Hepatic stellate cell (primary cell): ENCODE measurements around the gene ADPRHL1.

Experiments
- DNase-seq: peaks from one replicate; pipeline ENCODE4 v3.0.0; 2011; ENCODE audit warnings: low spot score

The ADPRHL1 gene

GRCh38 chr13:113415032-113415431 is 38.3 kb downstream of the ADPRHL1 start:
- no peak for DNase-seq

DNA sequence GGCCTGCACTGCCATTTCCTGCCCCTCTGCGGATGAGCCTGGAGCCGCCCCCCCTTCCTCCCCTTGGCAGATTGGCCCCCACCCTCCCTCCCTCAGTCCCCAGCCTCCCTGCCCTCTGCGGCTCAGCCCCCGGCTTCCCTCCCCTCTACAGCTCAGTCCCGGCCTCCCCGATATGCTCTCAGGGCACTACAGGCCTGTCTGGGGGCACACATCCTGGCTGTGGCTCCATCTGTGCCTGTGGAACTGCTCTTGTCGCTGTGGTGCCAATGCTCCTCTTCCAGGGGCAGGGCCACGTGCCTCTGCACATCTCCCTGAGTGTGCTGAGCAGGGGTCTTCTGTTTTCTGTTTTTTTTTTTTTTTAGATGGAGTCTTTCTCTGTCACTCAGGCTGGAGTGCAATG is 39.0 kb downstream of the ADPRHL1 start:
- DNase-seq: no peak

GRCh38 chr13:113413898-113414282 is 39.4 kb downstream of the ADPRHL1 start:
- DNase-seq: no peak

DNA sequence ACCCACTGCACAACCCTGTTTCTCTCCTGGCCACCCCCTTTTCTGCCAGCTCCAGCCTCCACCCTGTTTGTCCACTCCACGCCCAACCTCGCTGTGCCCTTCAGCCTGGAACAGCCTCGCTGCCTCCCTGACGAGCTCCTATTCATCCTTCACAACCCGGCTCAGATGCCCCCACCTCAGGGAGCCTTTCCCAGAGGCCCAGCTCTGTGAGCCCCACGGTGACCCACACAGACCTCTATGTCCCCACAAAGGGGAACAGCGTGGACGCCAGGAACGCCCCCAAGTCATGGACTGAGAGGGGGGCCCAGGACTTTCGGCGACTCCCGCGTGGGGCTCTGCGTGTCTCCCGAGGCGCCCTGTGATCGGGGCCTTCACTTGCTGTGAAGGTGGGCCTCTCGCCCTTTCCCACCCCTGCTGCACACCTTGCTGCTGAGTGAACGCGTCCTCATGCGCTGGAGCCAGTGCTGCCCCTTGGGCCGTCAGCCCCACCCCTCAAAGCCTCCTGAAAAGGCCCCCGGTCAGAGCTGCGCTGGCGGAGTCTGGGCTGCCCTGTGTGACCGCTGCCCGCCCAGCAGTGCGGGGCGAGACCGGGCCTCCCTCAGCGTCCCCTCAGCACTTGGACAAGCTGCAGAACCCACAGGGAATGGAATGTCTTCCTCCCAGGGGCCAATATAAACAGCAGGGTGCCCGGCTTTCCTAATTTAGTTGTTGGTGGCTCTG is 40.0 kb downstream of the ADPRHL1 start:
- peak; percentile 47 for DNase-seq

DNA sequence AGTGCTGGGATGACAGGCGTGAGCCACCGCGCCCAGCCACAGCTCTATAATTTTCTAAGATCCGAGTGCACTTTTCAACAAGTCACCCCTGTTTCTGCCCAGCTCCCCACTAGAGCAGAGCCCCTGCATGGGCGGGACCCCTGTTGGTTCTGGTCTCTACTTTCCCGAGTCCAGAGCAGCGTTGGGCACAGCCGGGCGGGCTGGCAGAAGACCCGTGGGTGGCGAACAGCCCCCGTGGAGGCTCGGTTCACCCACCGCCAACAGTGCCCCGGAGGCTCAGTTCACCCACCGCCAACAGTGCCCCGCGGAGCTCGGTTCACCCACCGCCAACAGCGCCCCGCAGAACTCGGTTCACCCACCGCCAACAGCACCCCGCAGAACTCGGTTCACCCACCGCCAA is 40.8 kb downstream of the ADPRHL1 start:
- no peak for DNase-seq

DNA sequence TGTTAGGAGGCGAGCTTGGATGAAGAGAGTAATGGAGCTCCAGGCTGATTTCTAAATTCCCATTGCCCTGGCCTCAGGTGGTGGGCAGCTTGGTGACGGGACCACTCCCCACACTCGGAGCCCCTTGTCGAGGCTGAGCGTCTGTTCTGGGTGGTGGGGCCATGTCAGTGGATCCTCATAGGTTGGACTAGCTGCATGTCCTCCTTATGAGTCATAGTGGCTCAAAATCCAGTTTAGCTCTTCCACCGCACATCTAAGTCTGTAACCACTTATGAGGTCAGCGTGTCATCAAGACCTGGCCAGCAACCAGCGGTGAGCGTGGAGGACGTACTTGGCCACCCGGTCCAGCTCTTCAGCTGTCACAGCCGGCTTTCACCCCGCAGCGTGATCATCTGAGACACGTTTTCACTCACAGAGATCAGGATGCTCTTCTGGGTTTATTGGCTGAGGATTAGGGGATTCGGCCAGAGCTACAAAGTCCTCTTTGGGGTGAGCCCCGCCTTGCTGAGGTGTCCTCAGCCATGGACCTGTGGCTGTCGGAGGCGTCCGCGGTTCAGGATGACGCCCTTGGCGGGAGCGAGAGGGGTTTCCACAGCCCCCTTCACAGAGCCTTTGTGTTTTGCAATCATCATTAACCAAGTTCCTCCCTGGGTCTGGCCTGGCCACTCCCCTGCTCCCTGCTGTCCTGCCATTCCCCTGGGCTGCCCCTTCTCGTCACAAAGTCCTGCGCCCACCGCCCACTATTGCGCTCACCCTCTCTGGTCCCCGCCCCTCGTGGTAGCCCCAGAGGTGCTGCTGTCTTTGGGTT is 41.9 kb downstream of the ADPRHL1 start:
- DNase-seq: peak; percentile 96

GRCh38 chr13:113410472-113411201 is 42.7 kb downstream of the ADPRHL1 start:
- DNase-seq: peak; percentile 95

GRCh38 chr13:113408562-113408961 is 44.7 kb downstream of the ADPRHL1 start:
- no peak for DNase-seq

GRCh38 chr13:113407531-113408393 is 45.5 kb downstream of the ADPRHL1 start:
- DNase-seq: no peak

DNA sequence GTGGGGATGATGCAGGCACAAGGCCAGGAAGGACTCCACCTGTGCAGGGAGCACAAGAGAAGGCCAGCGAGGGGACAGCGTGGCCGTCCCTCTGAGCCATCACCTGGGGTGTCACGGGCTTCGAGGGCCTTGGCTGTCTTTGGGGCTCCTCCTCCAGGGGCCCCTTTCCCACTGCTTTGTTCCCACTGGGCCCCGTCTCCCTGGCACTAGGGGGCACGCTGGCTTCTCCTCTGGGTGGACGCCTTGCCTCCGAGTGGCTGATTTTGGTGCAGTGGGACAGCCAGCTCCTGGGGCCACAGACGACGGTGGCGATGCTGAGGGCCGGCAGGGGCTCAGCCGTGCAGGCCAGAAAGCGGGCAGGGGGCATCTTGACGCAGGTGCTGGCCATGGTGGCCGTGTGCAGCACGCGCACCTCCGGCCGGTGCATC is 46.2 kb downstream of the ADPRHL1 start:
- no peak for DNase-seq

- DNase-seq: no peak
Observed at GRCh38 chr13:113406321-113407102, 46.8 kb downstream of the ADPRHL1 start.

DNA sequence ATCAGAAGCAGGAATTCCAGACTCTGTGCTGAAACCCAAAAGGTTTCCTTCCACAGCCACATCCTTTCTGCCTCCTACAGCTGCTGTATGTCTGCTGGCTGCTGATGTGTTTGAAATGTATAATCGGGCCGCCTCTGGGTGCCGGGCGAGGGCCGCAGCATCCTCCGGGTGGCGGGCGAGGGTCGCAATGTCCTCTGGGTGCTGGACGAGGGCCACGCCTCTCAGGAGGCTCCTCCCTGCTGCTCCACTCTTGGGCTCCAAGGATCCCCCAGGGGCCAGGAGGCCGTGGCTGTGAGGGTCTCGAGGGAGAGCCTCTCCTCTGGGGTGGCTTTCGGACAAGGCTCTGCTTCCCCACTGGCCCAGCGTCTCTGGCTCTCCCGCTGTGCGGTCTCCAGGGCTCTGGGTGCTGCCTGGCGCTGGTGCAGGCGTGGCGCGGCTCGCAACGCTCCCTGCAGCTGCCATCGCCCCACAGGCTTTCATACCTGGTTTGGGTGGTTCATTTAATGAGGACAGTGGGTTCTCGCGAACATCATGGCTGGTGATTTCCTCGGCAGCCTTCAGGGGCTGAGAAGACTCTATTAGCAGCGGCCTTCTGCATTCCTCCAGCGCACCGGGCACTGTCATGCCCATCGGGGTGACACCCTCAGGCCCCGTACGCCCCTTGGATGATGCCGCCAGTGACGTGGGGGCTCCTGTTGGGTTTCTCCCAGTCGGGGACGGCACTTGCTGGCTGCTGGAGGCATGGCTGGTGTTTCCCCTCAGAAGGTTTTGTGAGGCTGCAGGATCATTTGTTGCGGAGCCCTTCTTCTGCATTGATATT is 47.6 kb downstream of the ADPRHL1 start:
- no peak for DNase-seq

GRCh38 chr13:113404723-113405471 is 48.4 kb downstream of the ADPRHL1 start:
- no peak for DNase-seq

GRCh38 chr13:113404366-113404722 is 48.9 kb downstream of the ADPRHL1 start:
- no peak for DNase-seq

DNA sequence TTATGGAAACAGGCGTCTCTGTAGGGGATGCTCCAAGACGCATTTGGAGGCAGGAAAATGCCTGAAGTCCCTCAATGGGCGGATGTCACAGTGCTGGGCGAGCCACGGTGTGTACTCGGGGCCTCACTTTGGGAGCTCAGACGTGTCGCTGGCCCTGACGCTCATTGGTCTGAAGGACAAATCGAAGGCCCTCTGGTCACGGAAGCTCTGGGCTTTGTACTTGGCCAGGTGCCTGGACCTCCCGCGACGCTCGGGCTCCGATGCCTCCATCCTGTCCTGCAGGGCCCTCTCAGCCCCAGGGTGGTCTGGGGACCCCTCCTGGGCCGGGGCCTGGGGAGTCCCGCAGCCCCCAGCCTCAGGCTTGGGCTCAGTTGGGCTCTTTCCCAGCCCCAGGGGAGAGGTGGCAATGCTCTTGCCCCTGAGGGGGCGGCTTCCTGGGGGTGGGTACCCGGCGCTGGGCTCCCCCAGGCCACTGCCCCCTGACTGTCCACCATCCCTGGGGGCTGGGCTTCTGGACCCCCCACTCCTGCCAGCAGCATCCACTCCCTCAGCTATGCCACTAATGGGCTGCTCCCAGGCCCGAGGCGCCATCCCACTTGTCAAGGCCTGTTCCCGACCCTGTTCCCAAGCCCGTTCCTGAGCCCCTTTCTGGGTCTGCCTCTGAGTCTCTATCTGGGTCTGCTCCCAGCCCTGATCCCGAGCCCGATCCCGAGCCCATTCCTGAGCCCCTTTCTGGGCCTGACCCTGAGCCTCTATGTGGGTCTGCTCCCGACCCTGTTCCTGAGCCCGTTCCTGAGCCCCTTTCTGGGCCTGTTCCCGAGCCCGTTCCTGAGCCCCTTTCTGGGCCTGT is 49.8 kb downstream of the ADPRHL1 start:
- no peak for DNase-seq

- DNase-seq: no peak
Observed at GRCh38 chr13:113402471-113403254, 50.6 kb downstream of the ADPRHL1 start.
